Right ventricle myocardium inferior (tissue), 1 donor: Measurements from ENCODE around the gene SLC35E4. TPM values are rescaled to one million over a fixed set of nuclear protein-coding genes. Genes with fewer than 3 reads are reported as not detected.
"Not testable (repeated sequence)": the region's sequence is repeated elsewhere in the genome, so short reads cannot be mapped to it uniquely, and the experiment has no call there.

Source experiments
- ATAC-seq: fragments of 200-7000 bp; cut with Tn5 transposase; one replicate; pipeline ENCODE4 v1.9.1; 2020; ENCODE audit warnings: mild to moderate bottlenecking, moderate library complexity
- DNase-seq: peaks from one replicate; pipeline ENCODE4 v3.0.0; 2021; ENCODE audit errors: missing footprints
- intact Hi-C: fragments of 100-400 bp; cut with DNase I; formaldehyde crosslinking; loops from one replicate; pipeline ENCODE4 v1.11.0; 2022
- total RNA-seq: library from RNA; stranded (reverse); fragmentation: NEBNext Ultra II Directional; extraction: Animal tissue kit (Norgen Biotek cat#: 25700); gene quantifications from one replicate; pipeline ENCODE4 v1.2.1, GENCODE V29; 2021
- donor health status: DM: no; HTN: yes; CAD: no; lungs with severe emphysema.

Gene SLC35E4
- total RNA-seq, 1 donor from 2014 or later: 5.0 TPM

- intact Hi-C loops: no loop called here
- peak; percentile 47 for ATAC-seq
- DNase-seq: no peak
These were observed 26.1 kb upstream of the SLC35E4 start for GRCh38 chr22:30609260-30610185.

GRCh38 chr22:30610299-30610698 is 25.3 kb upstream of the SLC35E4 start:
- DNase-seq: peak; percentile 80
- intact Hi-C loops: no loop called here
- ATAC-seq: no peak

DNA sequence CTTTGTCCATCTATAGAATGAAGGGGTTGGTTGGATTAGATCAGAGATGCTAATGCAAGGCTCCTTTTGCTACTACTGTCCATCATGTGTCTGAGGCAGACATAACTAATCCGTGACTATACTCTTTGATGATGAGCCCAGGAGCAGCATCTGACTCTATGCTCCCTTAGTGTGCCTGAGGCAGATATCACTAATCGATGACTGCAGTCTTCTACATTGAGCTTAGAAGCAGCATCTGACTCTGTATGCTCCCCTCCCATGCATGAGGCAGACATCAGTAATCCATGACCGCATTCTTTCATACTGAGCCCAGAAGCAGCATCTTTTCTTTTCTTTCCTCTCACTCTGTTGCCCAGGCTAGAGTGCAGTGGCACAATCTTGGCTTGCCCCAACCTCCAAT is 24.4 kb upstream of the SLC35E4 start:
- ATAC-seq (no peak), DNase-seq (no peak)

GRCh38 chr22:30612789-30613188 is 22.8 kb upstream of the SLC35E4 start:
- ATAC-seq: no peak
- intact Hi-C loops: no loop called here
- no peak for DNase-seq

More for the DNA sequence above, 24.4 kb upstream of the SLC35E4 start:
- intact Hi-C loops: no loop called here

DNA sequence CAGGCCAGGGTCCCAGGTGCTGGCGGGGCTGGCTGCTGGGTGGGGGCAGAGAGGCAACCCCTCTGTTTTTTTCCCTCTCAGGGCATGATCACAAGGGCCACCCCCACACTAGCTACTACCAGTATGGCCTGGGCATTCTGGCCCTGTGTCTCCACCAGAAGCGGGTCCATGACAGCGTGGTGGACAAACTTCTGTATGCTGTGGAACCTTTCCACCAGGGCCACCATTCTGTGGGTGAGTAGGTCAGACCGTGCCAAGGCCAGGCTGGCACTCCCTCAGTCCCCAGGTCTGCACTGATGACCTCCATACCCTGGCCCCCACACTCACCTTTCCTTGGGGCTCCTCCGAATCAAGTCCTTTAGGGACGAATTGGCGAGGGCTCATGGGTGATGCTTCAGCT is 21.3 kb upstream of the SLC35E4 start:
- intact Hi-C loops: no loop called here
- no peak for ATAC-seq
- no peak for DNase-seq

DNA sequence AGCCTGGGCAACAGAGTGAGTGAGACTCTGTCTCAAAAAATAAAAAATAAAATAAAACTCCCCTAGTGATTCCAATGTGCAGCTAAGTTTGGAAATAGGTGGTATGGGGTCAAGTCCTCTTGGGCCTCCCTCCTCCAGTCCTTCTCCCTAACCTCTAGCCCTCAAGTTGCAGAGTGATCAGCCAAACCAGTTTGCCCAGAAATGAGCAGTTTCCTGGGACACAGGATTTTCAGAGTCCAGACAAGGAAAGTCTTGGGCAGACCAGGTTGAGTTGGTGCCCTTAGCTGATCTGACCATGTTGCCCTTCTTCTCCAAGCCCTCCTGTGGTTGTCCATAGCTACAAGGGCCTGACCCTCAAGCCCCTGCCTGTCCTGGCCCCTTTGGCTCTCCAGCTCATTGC is 20.7 kb upstream of the SLC35E4 start:
- DNase-seq (no peak), ATAC-seq (no peak)
- intact Hi-C loops: no loop called here

- DNase-seq: no peak
- intact Hi-C loops: no loop called here
- ATAC-seq: no peak
These were observed 20.0 kb upstream of the SLC35E4 start for GRCh38 chr22:30615543-30615954.

DNA sequence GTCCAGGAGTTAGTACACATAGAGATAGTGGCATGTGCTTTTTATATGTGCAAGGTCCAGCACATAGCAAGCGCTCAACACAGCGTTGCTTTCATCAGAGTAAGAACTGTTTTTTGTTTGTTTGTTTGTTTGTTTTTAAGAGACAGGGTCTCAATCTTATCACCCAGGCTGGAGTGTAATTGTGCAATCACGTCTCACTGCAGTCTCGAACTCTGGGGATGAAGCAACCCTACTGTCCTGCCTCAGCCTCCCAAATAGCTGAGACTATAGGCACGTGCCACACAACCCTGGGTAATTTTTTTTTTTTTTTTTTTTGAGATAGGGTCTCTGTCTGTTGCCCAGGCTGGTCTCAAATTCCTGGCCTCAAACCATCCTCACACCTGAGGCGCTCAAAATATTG is 17.8 kb upstream of the SLC35E4 start:
- intact Hi-C loops: no loop called here
- no peak for ATAC-seq
- DNase-seq: no peak

DNA sequence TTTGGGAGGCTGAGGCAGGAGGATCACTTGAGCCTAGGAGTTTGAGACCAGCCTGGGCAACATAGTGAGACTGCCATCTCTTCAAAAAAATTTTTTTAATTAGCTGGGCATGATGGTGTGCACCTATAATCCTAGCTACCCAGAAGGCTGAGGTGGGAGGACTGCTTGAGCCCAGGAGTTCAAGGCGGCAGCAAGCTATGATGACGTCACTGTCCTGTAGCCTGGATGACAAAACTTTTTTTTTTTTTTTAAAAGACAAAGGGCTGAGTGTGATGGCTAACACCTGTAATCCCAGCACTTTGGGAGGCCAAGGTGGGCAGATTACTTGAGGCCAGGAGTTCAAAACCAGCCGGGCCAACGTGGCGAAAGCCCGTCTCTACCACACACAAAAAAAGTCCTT is 15.7 kb upstream of the SLC35E4 start:
- DNase-seq, intact Hi-C loops, ATAC-seq: not testable (repeated sequence)

- intact Hi-C loops: no loop called here
- ATAC-seq (no peak), DNase-seq (peak; percentile 15)
These were observed 9.2 kb upstream of the SLC35E4 start for GRCh38 chr22:30626413-30626812.

DNA sequence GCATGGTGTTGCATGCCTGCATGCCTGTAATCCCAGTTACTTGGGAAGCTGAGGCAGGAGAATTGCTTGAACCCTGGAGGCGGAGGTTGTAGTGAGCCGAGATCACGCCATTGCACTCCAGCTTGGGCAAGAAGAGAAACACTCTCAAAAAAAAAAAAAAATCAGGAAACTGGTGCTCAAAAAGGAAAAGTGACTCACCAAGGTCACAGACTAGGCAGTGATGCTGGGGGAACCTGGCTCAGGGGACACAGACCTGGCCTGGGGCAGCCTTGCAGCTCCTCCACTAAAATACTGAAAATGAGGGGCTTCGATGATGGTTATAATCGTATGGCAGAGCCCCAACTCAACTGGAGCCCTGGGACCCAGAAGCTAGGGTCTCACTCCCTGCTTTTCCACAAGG is 8.1 kb upstream of the SLC35E4 start:
- intact Hi-C loops: no loop called here
- ATAC-seq: no peak
- DNase-seq: no peak

GRCh38 chr22:30628491-30628890 is 7.1 kb upstream of the SLC35E4 start:
- ATAC-seq (peak; percentile 84), DNase-seq (peak; percentile 37)
- intact Hi-C loops: no loop called here

GRCh38 chr22:30631469-30631868 is 4.1 kb upstream of the SLC35E4 start:
- ATAC-seq: not testable (repeated sequence)
- intact Hi-C loops: loop anchor here (5.0 kb wide), 1 partner anchor 291 kb away; no protein-coding TSS in a partner anchor

DNA sequence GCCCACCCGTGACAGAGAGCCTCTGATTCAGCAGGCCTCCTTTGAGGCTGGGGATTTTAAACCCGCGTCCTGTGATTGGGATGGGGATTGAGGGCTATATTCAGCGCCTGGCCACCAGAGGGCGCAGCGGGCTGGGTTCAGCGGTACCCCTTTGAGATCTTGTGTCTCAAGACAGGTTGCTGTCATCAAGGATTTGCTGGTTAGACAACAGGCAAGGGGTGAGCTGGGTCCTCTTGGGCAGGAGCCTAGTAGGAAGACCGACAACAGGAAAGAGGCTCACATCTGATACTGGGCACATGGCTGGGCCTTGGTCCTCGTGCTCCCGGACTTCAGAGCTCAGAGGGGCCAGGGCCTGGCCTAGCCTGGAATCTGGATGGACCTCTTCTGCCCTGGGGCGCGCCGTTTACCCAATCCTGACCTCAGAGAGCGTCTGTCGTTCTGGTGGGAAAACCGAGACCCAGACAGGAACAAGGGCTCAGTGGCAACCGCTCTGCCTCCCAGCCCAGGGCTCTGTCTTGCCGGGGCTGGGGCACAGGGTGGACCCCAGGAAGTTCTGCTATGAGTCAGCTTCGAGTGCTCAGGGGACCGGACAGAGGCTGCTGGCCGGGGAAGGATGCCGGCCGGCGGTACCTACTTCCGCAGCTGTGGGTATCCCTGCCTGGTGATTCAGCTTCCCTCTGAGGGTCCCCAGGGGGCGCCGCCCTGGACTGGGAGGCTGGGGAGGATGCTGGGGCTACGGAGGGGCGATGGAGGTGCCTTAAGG is 929 bp upstream of the SLC35E4 start:
- peak; percentile 93 for DNase-seq
- peak; percentile 70 for ATAC-seq
- intact Hi-C loops: loop anchor here (1.0 to 5.0 kb wide), 5 partner anchors 28 to 288 kb away; partner anchors contain the start of genes DUSP18 and TCN2

More at GRCh38 chr22:30631469-30631868, 4.1 kb upstream of the SLC35E4 start:
- not testable (repeated sequence) for DNase-seq

DNA sequence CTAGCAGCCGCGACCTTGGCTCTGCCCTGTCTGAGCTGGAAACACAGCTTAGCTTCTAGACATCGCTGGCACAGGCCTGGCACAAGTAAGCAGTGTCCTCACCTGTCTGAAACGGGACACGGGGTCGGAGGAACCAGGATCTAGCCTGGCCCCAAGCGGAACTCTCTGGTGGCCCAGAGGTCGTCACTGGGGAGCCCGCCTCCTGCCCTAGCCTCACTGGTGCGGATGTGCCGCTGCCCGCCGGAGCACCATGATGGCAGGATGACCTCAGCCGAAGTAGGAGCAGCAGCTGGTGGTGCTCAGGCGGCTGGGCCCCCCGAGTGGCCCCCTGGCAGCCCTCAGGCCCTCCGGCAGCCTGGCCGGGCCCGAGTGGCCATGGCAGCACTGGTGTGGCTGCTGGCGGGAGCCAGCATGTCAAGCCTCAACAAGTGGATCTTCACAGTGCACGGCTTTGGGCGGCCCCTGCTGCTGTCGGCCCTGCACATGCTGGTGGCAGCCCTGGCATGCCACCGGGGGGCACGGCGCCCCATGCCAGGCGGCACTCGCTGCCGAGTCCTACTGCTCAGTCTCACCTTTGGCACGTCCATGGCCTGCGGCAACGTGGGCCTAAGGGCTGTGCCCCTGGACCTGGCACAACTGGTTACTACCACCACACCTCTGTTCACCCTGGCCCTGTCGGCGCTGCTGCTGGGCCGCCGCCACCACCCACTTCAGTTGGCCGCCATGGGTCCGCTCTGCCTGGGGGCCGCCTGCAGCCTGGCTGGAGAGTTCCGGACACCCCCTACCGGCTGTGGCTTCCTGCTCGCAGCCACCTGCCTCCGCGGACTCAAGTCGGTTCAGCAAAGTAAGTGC is 871 bp downstream of the SLC35E4 start:
- ATAC-seq: no peak
- intact Hi-C loops: no loop called here
- peak; percentile 73 for DNase-seq

DNA sequence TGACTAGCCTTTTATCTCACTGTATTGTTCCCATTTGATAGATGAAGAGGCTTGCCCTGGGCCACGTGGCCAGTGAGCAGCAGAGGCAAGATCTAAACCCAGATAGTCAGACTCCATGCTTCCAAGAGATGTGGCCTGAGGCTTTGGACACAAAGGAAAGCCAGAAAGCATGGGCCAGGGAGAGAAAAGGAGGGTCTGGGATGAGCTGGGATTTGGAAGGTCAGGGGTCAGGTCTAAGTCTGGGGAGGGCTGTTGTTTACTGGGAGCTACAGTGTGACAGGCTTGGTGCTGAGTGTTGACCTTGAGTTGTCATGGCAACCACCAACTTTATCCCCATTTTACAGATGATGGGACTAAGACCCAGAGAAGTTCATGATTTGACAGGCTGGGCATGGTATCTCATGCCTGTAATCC is 2.1 kb downstream of the SLC35E4 start:
- no peak for ATAC-seq
- DNase-seq: no peak
- intact Hi-C loops: no loop called here

DNA sequence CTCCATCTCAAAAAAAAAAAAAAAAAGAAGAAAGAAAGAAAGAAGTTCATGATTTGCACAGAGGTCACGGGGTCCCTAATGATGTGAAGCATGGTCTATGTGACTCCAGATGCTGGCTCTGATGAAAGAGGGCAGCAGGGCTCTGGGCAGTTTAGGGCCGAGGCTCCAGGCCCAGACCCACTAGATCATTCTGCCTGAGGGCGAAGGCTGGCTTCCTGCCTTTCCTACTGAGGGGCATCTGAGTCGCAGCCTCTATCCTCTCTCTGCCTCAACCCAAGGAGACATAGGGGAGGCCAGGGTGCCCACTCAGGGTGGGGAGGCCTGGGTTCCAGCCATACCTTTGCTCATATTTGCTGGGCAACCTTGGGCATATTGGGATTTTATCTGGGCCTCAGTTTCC is 4.8 kb downstream of the SLC35E4 start:
- intact Hi-C loops: no loop called here
- DNase-seq: no peak
- no peak for ATAC-seq

DNA sequence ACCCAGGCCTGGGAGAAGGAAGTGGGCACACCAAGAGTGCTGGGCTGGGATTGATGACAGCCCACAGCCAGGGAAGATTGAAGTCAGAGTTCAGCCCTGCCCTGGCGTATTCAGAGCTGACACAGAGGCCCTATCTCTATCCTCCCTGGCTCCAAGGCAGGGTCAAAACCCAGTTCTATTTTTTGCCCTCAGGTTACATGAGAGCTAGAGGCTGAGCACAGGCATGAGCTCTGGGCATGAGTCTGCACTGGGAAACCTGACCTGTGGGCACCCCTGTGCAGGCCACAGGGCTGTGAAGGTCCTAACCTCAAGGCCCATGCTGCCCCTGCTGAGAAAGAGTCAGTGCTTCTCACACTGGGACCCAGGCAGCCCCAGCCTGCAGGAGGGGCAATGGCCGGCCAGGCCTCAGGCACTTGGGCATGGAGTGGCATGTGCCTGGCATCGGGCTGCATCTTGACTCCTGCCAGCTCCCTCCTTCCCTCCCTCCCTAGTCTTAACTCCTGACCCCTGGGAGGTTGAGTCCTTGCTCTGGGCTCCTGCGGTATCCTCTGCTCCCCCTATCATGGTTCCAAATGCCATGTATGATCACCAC is 5.4 kb downstream of the SLC35E4 start:
- ATAC-seq (peak; percentile 42), DNase-seq (no peak)
- intact Hi-C loops: no loop called here
